ENCODE measurements around the gene COX14.
"Not testable (repeated sequence)": the region's sequence is repeated elsewhere in the genome, so short reads cannot be mapped to it uniquely, and the experiment has no call there.

Gene COX14

GRCh38 chr12:50110762-50111351 is 1.2 kb upstream of the COX14 start:
- peak in 1 of 2 donors; percentile 8 for DNase-seq

- DNase-seq = no peak
Observed at GRCh38 chr12:50111395-50111692, 692 bp upstream of the COX14 start.

GRCh38 chr12:50112456-50113218 is 601 bp downstream of the COX14 start:
- no peak for DNase-seq

- no peak for DNase-seq
Observed at GRCh38 chr12:50117057-50117622, 5.1 kb downstream of the COX14 start.

DNA sequence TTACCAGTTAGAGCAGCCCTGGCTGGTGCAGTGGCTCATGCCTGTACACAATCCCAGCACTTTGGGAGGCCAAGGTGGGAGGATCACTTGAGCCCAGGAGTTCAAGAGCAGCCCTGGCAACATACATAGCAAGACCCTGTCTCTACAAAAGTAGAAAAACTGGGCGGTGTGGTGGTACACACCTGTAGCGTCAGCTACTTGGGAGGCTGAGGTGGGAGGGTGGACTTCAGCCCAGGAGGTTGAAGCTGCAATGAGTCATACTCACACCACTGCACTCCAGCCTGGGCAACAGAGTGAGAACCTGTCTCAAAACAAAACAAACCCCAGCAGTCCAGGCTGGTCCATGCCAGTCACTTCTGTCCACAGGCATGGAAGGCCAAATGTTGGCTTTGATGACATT is 7.4 kb downstream of the COX14 start:
- no peak for DNase-seq

- DNase-seq = no peak
Observed at GRCh38 chr12:50120521-50120920, 8.5 kb downstream of the COX14 start.

- no peak for DNase-seq
Observed at GRCh38 chr12:50120953-50121352, 8.9 kb downstream of the COX14 start.

DNA sequence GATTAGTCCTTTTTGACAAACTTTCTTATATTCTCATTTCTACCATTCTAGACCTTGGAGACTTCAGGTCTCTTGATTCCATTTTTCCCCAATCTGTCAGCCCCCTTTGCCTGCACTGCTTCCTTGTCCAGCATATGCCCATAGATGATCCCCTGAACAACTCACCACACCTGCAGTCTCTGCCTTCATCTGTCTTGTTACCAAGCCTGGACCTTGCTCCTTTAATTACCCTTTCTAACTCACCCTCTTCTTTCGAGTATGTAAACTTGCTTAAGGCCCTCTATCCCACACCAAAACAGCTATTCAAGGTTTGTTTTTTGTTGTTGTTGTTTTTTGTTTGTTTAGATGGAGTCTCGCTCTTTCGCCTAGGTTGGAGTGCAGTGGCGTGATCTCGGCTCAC is 9.6 kb downstream of the COX14 start:
- no peak for DNase-seq

DNA sequence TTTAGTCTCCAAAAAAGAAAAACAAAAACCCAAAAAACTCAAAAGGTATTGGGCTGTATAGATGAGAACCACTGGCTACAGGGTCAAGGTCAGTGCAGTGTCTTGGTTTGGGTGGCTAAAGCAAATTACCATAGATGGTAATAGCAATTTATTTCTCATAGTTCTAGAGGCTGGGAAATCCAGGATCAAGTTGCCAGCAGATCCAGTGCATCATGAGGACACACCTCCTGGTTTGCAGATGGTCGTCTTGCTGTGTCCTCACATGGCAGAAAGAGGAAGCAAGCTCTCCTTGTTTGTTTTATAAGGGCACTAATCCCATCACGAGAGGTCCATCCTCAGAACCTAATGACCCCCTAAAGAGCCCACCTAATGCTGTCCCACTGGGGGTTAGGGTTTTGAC is 11.2 kb downstream of the COX14 start:
- no peak for DNase-seq

DNA sequence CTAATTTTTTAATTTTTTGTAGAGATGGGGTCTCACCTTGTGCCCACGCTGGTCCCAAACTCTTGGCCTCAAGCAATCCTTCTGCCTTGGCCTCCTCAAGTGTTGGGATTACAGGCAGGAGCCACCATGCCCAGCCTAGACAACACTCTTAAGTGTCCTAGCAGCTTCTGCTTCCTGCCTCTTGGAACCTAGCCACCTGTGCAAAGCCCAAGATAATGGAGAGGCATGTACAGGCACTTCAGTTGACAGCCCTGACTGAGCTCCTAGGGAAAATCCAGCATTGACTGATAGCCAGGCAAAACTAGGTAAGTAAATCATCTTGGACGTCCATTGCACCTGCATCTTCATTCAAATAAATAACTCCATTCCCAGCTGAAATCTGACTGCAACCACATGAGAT is 15.5 kb downstream of the COX14 start:
- no peak for DNase-seq

- no peak for DNase-seq
Observed at GRCh38 chr12:50129290-50129689, 17.3 kb downstream of the COX14 start.

DNA sequence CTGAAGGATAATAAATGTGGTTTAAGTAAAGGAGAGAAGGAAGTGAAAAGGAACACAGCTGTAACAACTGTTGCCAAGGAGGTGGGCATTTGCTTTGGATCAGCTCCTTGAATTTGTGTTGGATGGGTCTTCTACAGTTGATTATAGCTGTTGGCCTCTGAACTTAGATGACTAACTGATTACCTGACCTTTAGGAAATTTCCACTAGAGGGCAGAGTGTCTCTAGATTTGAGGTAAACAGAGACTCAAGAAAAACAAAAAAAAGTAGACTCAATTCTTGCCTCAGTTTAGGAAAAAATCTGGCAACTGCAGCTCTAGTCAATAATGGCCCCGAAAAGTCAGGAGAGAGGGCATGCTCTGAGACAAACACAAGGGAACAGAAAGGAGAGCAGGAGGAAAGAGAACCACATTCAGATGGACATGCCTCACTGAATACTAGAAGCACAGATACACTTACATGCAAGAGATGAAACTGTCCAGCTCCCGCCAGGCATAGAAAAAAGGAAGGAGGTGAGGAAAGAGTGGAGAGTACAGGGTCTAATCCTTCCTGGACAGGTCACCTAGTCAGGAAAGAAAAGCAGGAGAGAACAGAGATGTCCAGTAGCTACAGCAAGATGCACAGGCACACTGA is 20.6 kb downstream of the COX14 start:
- no peak for DNase-seq

- DNase-seq = no peak
Observed at GRCh38 chr12:50142993-50143392, 31.0 kb downstream of the COX14 start.

- DNase-seq = no peak
Observed at GRCh38 chr12:50145439-50145838, 33.4 kb downstream of the COX14 start.

GRCh38 chr12:50147281-50147680 is 35.2 kb downstream of the COX14 start:
- DNase-seq = no peak

GRCh38 chr12:50148011-50148410 is 36.0 kb downstream of the COX14 start:
- DNase-seq = not testable (repeated sequence)

- no peak for DNase-seq
Observed at GRCh38 chr12:50149311-50149710, 37.3 kb downstream of the COX14 start.

DNA sequence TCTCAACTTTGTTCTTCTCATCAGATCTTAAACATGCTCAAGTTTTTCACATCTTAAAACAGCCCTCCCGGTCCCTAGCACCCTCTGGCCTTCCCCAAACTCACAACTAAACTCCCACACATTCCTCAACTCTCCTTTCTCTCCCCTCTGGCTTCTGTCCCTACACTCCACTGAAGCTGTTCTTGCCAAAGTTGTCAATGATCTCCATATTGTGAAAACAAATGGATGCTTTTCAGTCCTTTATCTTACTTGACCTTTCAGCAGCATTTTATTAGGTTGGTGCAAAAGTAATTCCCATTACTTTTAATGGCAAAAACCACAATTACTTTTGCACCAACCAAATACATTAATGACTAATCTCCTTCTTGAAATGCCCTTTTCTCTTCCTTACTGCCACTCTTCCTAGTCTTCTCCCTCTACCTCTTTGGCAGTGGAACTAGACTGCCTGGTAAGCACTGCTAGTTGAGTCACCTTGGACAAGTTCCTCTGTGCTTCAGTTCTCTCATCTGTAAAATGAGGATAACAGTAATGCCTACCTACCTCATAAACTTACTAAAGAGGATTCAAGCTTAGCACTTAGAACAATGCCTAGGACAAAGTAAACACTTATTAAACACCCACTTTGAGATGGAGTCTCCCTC is 39.1 kb downstream of the COX14 start:
- DNase-seq = no peak

DNA sequence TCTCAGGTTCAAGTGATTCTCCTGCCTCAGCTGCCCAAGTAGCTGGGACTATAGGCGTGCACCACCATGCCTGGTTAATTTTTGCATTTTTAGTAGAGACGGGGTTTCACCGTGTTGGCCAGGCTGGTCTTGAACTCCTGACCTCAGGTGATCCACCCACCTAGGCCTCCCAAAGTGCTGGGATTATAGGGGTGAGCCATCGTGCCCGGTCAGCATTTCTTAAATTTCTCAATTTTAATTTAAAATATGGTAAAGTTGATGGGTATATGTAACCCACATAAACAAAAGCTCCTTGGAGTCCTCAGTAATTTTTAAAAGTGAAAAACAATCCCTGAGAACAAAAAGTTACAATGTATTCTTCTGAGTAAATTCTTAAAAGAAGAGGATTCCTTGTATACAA is 42.9 kb downstream of the COX14 start:
- not testable (repeated sequence) for DNase-seq

DNA sequence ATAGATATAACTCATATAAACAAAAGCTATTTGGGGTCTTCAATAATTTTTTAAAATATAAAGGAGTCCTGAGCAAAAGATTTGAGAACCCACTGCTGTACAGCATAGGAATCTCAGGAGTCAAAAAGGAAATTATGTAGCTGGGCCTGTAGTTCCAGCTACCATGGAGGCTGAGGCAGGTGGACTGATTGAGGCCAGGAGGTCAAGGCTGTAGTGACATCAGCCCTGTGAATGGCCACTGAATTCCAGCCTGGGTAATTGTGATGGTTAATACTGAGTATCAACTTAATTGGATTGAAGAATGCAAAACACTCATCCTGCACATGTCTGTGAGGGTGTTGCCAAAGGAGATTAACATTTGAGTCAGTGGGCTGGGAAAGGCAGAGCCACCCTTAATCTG is 44.6 kb downstream of the COX14 start:
- no peak for DNase-seq

GRCh38 chr12:50157259-50157658 is 45.2 kb downstream of the COX14 start:
- DNase-seq = no peak

GRCh38 chr12:50160643-50161042 is 48.6 kb downstream of the COX14 start:
- no peak for DNase-seq

- no peak for DNase-seq
Observed at GRCh38 chr12:50162230-50162629, 50.2 kb downstream of the COX14 start.

- no peak for DNase-seq
Observed at GRCh38 chr12:50164963-50165362, 52.9 kb downstream of the COX14 start.
